Endometrial microvascular endothelial cells (primary cell): ENCODE measurements around the gene HAPLN2. TPM values are rescaled to one million over a fixed set of nuclear protein-coding genes. Genes with fewer than 3 reads are reported as not detected.
"Not testable (repeated sequence)": the region's sequence is repeated elsewhere in the genome, so short reads cannot be mapped to it uniquely, and the experiment has no call there.

ENCODE experiments used
- in situ Hi-C: cut with HindIII; loops from 2 replicates; pipeline ENCODE4 v1.10.0; 2017; ENCODE audit warnings: low sequenced_read_pairs, low pct_unique_long_range_greater_than_20kb; ENCODE audit errors: inconsistent ontology term
- total RNA-seq: library from RNA; depleted of rRNA; stranded (reverse); fragments of >200 nt; gene quantifications from one replicate; pipeline ENCODE4 v1.2.3, GENCODE V29; 2015; ENCODE audit errors: inconsistent ontology term

HAPLN2 gene
- total RNA-seq, 1 donor from 2014 or later, result not detected

DNA sequence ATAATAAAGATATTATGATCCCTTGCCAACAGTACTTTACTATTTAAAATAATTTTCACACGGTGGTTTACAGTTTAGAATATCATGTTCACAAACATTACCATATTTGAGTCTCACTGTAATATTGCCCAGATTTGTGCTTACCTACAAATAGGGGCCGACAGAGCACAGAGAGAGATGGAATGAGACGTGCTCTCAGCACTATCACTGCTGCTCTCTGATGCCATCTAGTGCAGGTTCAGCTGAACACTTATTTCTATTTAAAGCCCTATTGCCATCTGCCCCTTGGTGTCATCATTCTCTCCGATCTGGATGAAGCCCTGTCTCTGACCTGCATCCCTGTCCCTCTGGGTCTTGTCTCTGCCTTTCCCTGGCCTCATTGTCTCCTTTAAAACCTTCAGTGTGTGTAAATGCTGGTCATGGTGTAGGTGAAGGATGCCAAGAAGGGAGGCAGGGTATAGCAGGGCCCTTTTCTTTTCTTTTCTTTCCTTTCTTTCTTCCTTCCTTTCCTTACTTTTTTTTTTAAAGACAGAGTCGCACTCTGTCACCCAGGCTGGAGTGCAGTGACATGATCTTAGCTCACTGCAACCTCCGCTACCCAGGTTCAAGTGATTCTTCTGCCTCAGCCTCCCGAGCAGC lies 11.1 kb upstream of the HAPLN2 start:
- in situ Hi-C loops, result no loop called here

DNA sequence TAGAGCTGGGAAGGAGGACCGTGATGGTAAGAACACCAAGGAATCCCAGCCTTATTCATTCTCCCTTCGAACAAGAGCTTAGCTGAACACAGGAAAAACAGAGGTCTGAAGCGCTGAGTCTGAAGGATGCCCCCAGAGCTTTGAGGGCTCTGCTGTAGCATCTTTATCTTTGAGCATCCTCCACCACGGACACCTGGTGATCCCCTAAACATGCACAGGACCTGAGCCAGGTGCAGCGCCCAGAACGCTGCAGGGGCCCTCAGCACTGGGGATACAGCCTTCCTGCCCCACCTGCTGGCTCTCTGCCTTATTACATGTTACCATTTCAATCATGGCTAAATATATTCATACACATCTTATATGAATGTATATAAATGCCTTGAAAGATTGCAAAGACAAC lies 10.2 kb upstream of the HAPLN2 start:
- in situ Hi-C loops, result no loop called here

DNA sequence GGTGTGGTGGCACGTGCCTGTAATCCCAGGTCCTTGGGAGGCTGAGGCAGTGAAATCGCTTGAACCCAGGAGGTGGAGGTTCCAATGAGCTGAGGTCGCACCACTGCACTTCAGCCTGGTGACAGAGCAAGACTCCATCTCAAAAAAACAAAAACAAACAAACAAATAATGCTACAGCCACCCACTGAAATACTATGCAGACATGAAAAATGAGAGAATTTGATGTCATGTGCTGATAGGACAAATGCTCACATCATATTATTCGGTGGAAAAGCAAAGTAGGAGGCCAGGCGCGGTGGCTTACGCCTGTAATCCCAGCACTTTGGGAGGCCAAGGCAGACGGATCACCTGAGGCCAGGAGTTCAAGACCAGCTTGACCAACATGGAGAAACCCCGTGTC lies 9.1 kb upstream of the HAPLN2 start:
- in situ Hi-C loops, result not testable (repeated sequence)

DNA sequence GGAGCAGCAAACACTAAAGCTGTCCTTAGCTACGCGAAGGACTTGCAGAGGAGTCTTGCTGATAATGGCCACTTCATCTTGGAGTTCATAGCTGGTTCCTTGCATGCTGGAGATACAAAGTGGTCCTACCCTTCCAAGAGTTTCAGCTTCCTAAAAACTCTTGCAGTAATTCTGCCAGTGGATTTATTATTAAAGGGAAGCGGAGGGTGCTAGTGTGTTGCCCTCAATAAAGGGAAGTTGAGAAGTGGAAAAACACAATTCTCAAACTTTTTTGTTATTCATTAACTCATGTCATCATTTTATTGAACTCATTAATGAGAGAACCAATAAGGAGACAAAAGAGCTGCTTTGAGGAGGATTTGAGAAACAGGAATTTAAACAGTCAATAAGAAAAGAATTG lies 6.5 kb upstream of the HAPLN2 start:
- in situ Hi-C loops, result no loop called here

DNA sequence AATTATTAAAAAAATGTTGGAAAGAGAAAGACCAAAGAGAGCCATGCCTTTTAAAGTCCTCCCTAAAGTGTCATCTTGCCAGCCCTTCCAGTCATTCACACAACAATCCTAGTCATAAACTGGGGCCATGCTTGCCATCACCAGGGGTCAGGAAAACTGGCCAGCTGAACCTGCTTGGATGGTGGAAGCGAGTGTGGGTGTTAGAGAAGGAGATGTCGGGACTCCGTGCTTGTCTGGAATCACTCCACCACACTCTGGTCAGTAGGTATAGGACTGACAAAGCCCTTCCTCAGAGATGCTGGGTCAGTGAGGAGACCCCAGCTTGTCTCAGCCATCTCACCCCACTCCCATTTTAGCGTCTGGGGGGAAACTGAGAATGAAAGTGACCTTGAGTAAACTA lies 3.3 kb upstream of the HAPLN2 start:
- in situ Hi-C loops, result no loop called here

DNA sequence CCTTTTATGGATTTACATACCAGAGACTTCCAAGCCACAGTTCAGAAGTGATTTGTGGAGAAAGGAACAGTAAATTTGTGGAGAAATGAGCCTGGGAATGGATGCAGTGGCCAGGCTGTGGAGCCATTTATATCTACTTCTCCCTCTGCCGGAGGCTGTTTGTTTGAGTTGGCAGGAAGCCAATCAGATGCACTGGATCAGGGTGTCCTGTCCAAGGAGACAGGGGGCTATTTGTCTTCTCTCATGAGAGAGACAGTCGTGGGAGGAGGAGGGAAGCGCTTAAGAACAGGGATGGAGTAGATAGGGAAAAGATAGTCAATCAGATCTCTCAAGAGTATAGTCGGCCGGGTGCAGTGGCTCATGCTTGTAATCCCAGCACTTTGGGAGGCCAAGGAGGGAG lies 2.8 kb upstream of the HAPLN2 start:
- in situ Hi-C loops, result no loop called here

DNA sequence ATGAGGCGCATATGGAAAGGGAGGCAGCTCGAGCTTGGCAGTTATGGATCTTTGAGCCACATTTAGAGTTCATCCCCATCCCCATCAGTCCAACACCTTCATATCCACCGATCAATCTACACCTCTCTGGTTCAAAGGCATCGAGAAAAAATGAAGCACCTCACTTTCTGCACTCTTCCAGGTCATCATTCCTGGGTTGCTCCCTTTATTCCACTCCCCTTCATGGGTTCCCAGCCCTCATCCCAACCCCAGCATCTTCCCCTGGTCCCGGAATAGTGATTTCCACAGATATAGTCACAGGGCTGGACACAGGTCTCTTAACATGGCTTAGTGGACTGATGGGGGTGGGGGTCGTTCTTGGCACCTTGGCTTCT lies 354 bp downstream of the HAPLN2 start:
- in situ Hi-C loops, result no loop called here

DNA sequence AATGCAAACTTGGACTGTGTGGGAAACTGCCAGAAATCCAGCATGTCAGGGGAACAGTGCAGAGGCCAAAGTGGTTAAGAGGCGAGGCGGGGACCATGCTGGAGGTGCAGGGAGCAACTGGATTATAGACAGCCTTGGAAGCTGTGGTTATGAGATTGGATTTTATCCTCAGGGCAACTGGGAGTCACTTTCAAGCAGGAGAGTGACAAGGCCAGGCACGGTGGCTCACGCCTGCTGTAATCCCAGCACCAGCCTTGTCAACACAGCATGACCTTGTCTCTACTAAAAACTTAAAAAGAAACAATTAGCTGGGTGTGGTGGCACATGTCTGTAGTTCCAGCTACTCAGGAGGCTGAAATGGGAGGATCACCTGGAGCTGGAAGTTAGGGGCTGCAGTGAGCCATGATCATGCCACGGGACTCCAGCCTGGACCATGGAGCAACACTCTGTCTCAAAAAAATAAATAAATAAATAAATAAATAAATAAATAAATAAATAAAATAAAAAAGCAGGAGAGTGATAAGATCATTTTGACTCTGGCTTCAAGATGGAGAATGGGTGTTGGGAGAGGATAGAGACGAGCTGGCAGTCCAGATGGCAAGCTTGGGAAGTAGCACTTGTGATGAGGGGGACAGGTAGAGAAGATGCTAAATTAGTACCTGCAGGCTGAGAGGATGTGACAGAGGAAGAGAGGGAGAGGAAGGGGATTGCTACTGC lies 3.5 kb downstream of the HAPLN2 start:
- in situ Hi-C loops, result no loop called here

DNA sequence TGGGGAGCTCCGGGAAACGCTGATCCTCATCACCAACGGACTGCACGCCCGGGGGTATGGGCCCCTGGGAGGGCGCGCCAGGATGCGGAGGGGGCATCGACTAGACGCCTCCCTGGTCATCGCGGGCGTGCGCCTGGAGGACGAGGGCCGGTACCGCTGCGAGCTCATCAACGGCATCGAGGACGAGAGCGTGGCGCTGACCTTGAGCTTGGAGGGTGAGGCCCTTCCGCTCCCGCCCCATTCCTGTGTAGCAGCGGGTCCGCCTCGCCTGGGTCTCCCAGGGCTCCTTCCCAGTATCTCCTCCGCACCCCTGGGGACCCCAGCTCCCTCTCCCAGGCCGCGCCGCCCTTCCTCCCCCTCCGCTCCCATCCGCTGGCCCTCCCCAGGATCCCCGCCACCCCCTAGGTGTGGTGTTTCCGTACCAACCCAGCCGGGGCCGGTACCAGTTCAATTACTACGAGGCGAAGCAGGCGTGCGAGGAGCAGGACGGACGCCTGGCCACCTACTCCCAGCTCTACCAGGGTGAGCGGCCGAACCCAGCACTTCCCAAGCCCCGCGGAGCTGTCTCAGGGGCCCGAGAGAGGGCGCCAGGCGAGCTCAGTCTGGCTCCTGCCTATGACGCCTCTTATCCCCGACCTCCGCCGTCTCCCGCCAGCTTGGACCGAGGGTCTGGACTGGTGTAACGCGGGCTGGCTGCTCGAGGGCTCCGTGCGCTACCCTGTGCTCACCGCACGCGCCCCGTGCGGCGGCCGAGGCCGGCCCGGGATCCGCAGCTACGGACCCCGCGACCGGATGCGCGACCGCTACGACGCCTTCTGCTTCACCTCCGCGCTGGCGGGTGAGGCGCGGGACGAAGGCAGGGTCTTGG lies 5.0 kb downstream of the HAPLN2 start:
- in situ Hi-C loops, result no loop called here

DNA sequence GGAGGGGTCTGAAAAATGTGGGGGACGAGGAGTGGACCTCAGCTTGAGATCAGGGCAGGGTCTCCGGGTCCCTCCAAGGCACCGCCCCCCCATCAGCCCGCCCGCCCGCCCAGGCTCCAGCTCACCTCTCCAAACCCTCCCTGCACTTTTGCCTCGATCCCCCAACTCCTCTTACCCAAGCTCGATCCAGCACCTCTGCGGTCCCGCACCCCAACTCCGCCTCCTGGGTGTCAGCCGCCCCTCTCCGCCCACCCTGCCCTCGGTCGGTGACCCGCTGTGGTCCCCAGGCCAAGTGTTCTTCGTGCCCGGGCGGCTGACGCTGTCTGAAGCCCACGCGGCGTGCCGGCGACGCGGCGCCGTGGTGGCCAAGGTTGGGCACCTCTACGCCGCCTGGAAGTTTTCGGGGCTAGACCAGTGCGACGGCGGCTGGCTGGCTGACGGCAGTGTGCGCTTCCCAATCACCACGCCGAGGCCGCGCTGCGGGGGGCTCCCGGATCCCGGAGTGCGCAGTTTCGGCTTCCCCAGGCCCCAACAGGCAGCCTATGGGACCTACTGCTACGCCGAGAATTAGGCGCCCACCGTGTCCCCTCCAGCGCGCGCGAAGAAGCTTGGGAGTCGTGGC lies 5.7 kb downstream of the HAPLN2 start:
- in situ Hi-C loops, result no loop called here

DNA sequence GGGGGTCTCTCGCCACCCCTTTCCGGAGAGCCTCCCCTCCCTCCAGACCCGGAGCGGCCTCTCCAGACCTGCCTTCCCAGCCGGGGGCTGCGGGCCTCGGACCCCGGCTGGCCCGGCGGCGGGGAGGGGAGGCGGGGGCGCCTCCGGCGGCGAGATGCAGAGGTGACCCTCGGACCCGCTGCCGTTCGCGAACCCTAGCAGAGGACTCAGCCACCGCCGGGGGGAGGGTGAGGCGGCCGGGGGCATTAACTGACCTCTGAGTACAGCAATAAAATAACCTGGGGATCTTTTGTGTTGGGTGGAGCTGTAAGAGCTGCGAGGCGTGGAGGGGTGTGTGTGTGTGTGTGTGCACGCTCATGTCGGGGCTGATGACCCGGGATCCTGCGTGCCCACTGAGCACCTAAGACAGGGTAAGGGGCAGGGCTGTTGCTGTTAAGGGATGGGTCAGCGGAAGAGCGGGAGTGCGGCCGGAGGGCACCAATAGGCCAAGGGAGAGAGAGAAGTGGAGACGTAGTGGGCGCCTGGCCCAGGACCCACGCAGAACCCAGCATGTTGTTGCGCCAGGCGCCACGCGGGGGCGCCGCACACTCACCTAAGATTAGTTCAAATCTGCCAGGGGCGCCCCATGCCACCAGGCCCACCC lies 6.3 kb downstream of the HAPLN2 start:
- in situ Hi-C loops, result no loop called here

DNA sequence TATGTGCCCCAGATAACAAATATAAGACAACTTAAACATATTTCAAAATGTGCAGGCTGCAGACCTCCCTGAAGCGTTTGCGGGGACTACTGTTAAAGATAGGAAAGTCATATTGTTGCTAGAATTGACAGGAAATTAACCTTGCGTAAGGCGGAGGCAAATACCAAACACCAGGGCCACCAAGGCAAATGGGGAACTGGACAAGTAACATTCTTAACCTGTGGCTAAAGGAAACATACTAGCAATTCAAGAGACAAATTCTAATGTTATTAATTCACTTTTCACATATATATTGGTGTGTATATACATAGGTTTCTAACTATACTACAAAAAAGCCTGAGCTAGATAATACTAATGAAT lies 6.8 kb downstream of the HAPLN2 start:
- in situ Hi-C loops, result no loop called here

DNA sequence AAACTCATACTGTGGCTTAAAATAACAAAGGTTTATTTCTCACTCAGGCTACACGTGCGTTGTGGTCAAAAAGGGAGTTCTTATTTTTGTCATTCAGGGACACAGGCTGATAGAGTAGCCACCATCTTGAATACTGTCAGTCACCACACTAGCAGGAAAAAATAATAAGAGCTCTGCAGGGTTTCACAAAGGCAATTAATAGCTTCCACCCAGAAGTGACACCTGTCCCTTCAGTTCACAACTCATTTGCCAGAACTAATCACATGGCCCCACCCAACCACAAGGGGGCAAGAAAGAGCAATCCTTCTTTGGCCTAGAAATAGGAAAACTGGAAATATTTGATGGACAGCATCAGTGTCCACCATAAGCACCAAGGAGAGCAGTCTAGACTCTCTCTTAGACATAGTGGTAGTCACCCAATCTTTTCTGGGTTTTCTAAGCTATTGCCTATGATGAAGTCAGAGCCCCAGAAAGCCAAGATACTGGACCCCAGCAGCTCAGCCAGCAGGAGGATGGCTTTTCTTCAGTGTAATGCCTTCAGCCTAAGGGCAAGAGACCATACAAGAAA lies 8.2 kb downstream of the HAPLN2 start:
- in situ Hi-C loops, result no loop called here

DNA sequence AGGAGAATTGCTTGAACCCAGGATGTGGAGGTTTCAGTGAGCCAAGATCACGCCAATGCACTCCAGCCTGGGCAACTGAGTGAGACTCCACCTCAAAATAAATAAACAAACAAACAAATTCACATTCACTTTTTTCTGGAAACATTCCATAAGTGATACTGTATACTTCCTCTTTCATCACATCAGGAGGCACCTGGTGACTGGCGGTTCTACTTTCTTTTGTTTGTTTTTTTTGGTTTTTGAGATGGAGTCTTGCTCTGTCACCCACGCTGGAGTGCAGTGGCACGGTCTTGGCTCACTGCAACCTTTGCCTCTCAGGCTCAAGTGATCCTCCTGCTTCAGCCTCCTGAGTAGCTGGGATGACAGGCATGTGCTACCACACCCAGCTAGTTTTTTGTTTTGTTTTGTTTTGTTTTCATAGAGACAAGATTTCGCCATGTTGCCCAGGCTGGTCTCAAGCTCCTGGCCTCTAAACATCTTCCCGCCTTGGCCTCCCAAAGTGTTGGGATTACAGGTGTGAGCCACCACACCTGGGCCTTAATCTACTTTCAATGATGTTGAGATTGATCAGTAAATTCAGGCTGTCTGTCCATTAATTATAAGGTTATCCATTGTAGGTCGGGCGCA lies 10.7 kb downstream of the HAPLN2 start:
- in situ Hi-C loops, result no loop called here

DNA sequence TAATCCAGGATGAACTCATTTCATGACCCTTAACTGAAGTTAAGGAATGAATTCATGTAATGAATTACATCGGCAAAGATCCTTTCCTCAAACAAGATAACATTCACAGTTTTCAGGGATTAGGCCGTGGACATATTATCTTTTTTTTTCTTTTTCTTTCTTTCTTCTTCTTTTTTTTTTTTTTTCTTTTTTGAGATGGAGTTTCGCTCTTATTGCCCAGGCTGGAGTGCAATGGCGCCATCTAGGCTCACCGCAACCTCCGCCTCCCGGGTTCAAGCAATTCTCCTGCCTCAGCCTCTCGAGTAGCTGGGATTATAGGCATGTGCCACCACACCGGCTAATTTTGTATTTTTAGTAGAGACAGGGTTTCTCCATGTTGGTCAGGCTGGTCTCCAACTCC lies 11.9 kb downstream of the HAPLN2 start:
- in situ Hi-C loops, result not testable (repeated sequence)

DNA sequence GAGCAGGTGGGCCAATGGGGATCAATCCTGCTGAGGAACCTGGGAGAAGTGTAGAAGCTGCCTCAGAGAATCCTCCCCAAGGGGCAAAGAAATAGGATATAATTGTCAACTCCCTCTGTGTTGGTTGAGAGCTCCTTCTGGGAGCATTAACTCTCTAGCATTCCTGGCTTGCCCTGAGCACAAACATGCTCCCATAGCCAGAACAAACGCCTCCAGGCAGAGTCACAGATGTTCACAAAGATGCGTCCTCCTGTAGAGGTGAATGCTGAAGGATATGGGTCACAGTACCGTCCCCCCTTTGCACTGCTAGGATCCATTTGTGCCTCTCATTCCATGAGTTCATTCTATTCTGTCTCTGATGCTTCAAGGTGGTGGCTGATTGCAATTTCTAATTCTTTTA lies 13.1 kb downstream of the HAPLN2 start:
- in situ Hi-C loops, result no loop called here

DNA sequence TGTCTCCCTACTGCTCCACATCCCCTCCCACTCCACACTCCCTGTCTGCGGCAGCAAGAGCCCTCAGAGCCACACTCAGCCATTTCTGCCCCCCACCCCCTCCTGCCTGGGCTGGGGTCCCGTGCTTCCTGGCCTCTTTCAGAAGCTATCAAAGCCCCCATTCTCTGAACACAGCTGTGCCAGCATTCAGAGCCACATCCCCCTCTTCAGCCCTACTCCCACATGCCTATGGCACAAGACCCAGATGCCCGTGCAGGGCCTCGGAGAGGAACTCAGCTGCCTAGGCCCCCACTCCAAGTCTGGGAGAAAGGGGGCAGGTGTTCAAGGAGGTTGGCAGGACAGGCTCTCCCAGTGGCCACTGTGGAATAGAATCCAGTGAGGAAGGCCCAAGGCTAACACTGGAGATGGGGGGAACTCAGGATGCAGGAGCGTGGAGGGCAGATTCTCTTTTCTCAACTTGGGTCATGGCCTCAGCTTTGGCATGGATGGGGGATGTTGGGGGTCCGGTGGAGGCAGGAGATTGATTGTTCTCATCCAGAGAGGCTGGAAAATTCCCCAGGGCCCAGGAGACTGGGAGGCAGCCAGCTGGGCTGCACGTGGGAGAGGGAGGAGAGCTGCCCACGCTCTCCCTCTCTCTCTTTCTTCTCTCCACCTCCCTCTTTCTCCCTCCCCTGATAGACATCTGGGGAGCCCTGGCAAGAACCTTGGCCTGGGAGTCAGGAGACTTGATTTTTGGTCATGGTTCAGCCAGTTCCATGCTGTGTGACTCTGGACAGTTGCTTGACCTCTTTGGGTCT lies 19.2 kb downstream of the HAPLN2 start:
- in situ Hi-C loops, result no loop called here

DNA sequence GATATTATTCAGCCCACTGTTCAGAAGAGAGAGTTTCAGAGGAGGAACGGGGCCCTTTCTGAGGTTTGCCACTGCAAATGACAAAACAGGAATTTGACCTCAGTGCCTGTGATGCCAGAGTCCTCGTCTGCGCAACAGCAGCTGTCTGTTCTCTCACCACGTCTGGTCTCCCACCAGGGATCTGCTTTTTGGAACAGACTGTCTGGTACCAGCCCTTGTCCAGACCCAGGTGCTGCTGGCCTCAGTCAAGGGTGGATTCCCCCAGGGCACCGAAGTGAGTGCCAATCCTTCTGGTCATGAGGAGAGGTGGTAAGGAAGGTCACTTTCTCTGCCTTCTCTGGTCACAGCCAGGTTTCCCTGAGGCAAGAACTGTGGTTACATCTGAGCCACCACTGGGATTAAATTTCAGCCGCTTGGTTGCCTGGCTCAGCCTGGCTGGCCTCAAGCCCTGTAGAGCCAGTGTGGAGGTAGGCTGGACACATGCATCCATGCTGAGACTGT lies 20.4 kb downstream of the HAPLN2 start:
- in situ Hi-C loops, result no loop called here
